ENCODE measurements around the gene ARMC7. TPM values are rescaled to one million over a fixed set of nuclear protein-coding genes. Genes with fewer than 3 reads are reported as not detected.
"Not testable (repeated sequence)": the region's sequence is repeated elsewhere in the genome, so short reads cannot be mapped to it uniquely, and the experiment has no call there.

Gene ARMC7
- polyA plus RNA-seq, 1 donor (not counting 4 experiments of a cell fraction or from before 2014, with no cell fraction given): 4.2 TPM

- Histone ChIP-seq H3K9me3 (ENCODE audit: control insufficient read depth, low read depth, low read length) (no peaks in the 10 kb centered on the region), H3K4me2 (ENCODE audit: control insufficient read depth, extremely low read depth, insufficient read depth, low read depth, low read length) (no peak overlapping the region), H3K27me3 (ENCODE audit: control insufficient read depth, extremely low read depth, insufficient read depth, low read length) (no peaks in the 10 kb centered on the region), H3K27ac (ENCODE audit: control insufficient read depth, insufficient read depth, low read length) (no peak overlapping the region), H4K20me1 (ENCODE audit: control insufficient read depth, extremely low read depth, insufficient read depth, low read length) (no peaks in the 10 kb centered on the region), H3K36me3 (ENCODE audit: control insufficient read depth in 2 of 2, extremely low read depth in 1 of 2, insufficient read depth in 2 of 2, low read length in 2 of 2) (peaks cover 15 to 18% of the 10 kb centered on the region in 2 experiments), H3K4me3 (ENCODE audit: control insufficient read depth in 2 of 3, extremely low read depth in 1 of 3, insufficient read depth in 2 of 3, low read depth in 1 of 3, low read length in 3 of 3) (no peak overlapping the region), H3K9me1 (ENCODE audit: control insufficient read depth, extremely low read depth, insufficient read depth, low read length) (no peaks in the 10 kb centered on the region), H3K4me1 (ENCODE audit: control insufficient read depth, extremely low read depth, insufficient read depth, low read length) (peaks cover 28% of the 10 kb centered on the region), H3K79me2 (ENCODE audit: control insufficient read depth, insufficient read depth, low read length) (peaks cover 5% of the 10 kb centered on the region), H2AFZ (ENCODE audit: control insufficient read depth, low read length) (no peak overlapping the region), H3K9ac (ENCODE audit: control insufficient read depth, extremely low read depth, insufficient read depth, low read length) (no peak overlapping the region)
- DNase-seq (ENCODE audit: low read depth, low spot score) (no peak), FAIRE-seq (no peak)
- TF ChIP-seq EZH2 (IDR thresholded peaks at IDR 0.05; ENCODE audit: low read length) (no peak), CTCF (optimal IDR thresholded peaks at IDR 0.05 in 1 of 3, IDR thresholded peaks at IDR 0.05 in 1 of 3, conservative IDR thresholded peaks at IDR 0.05 in 1 of 3; ENCODE audit: extremely low read depth in 1 of 3, insufficient read depth in 2 of 3, low read length in 3 of 3) (no peak)
- dilution Hi-C loops (cut with MboI; ENCODE audit: extremely low pct_ligation_motif_present, low sequenced_read_pairs): no loop called here
Observed at GRCh38 chr17:75125984-75126383, 16.2 kb downstream of the ARMC7 start.

GRCh38 chr17:75126954-75127353 is 17.2 kb downstream of the ARMC7 start:
- no peak for FAIRE-seq

GRCh38 chr17:75127936-75128335 is 18.2 kb downstream of the ARMC7 start:
- FAIRE-seq; dilution Hi-C loops (cut with MboI; ENCODE audit: extremely low pct_ligation_motif_present, low sequenced_read_pairs); DNase-seq (ENCODE audit: low read depth, low spot score); H3K27ac ChIP-seq (ENCODE audit: control insufficient read depth, insufficient read depth, low read length); H3K9me3 ChIP-seq (ENCODE audit: control insufficient read depth, low read depth, low read length); H3K4me2 ChIP-seq (ENCODE audit: control insufficient read depth, extremely low read depth, insufficient read depth, low read depth, low read length); H3K79me2 ChIP-seq (ENCODE audit: control insufficient read depth, insufficient read depth, low read length); H3K9me1 ChIP-seq (ENCODE audit: control insufficient read depth, extremely low read depth, insufficient read depth, low read length); H2AFZ ChIP-seq (ENCODE audit: control insufficient read depth, low read length); H3K9ac ChIP-seq (ENCODE audit: control insufficient read depth, extremely low read depth, insufficient read depth, low read length); H4K20me1 ChIP-seq (ENCODE audit: control insufficient read depth, extremely low read depth, insufficient read depth, low read length); H3K4me3 ChIP-seq (ENCODE audit: control insufficient read depth in 2 of 3, extremely low read depth in 1 of 3, insufficient read depth in 2 of 3, low read depth in 1 of 3, low read length in 3 of 3); H3K27me3 ChIP-seq (ENCODE audit: control insufficient read depth, extremely low read depth, insufficient read depth, low read length): not testable (repeated sequence)
- H3K36me3 ChIP-seq (ENCODE audit: control insufficient read depth in 2 of 2, extremely low read depth in 1 of 2, insufficient read depth in 2 of 2, low read length in 2 of 2): peaks cover 12 to 18% of the 10 kb centered on the region in 2 experiments
- H3K4me1 ChIP-seq (ENCODE audit: control insufficient read depth, extremely low read depth, insufficient read depth, low read length): peaks cover 30% of the 10 kb centered on the region

More at GRCh38 chr17:75126954-75127353, 17.2 kb downstream of the ARMC7 start:
- peaks cover 30% of the 10 kb centered on the region for H3K4me1 ChIP-seq (ENCODE audit: control insufficient read depth, extremely low read depth, insufficient read depth, low read length)
- H3K79me2 ChIP-seq (ENCODE audit: control insufficient read depth, insufficient read depth, low read length): peaks cover 7% of the 10 kb centered on the region
- H3K4me2 ChIP-seq (ENCODE audit: control insufficient read depth, extremely low read depth, insufficient read depth, low read depth, low read length): no peak overlapping the region
- no peak overlapping the region for H2AFZ ChIP-seq (ENCODE audit: control insufficient read depth, low read length)
- no peak for DNase-seq (ENCODE audit: low read depth, low spot score)
- no peak overlapping the region for H3K9ac ChIP-seq (ENCODE audit: control insufficient read depth, extremely low read depth, insufficient read depth, low read length)
- no peaks in the 10 kb centered on the region for H4K20me1 ChIP-seq (ENCODE audit: control insufficient read depth, extremely low read depth, insufficient read depth, low read length)
- H3K9me3 ChIP-seq (ENCODE audit: control insufficient read depth, low read depth, low read length): no peaks in the 10 kb centered on the region
- H3K36me3 ChIP-seq (ENCODE audit: control insufficient read depth in 2 of 2, extremely low read depth in 1 of 2, insufficient read depth in 2 of 2, low read length in 2 of 2): peaks cover 12 to 18% of the 10 kb centered on the region in 2 experiments
- no peaks in the 10 kb centered on the region for H3K27me3 ChIP-seq (ENCODE audit: control insufficient read depth, extremely low read depth, insufficient read depth, low read length)
- H3K9me1 ChIP-seq (ENCODE audit: control insufficient read depth, extremely low read depth, insufficient read depth, low read length): no peaks in the 10 kb centered on the region
- dilution Hi-C loops (cut with MboI; ENCODE audit: extremely low pct_ligation_motif_present, low sequenced_read_pairs): no loop called here
- TF ChIP-seq EZH2 (IDR thresholded peaks at IDR 0.05; ENCODE audit: low read length): no peak
- TF ChIP-seq CTCF (optimal IDR thresholded peaks at IDR 0.05 in 1 of 3, IDR thresholded peaks at IDR 0.05 in 1 of 3, conservative IDR thresholded peaks at IDR 0.05 in 1 of 3; ENCODE audit: extremely low read depth in 1 of 3, insufficient read depth in 2 of 3, low read length in 3 of 3): no peak
- H3K4me3 ChIP-seq (ENCODE audit: control insufficient read depth in 2 of 3, extremely low read depth in 1 of 3, insufficient read depth in 2 of 3, low read depth in 1 of 3, low read length in 3 of 3): no peak overlapping the region
- H3K27ac ChIP-seq (ENCODE audit: control insufficient read depth, insufficient read depth, low read length): no peak overlapping the region
